Stimulated activated CD4-positive, alpha-beta T cell treated with anti-CD3 and anti-CD28 coated beads, Interleukin-15, amount 100 ng/mL, for 24 hours (primary cell): Measurements from ENCODE around the gene EPN2.
"Not testable (repeated sequence)": the region's sequence is repeated elsewhere in the genome, so short reads cannot be mapped to it uniquely, and the experiment has no call there.

Experiments used
- DNase-seq: peaks from one replicate; pipeline ENCODE4 v3.0.0-alpha.2; 2020

The EPN2 gene

DNA sequence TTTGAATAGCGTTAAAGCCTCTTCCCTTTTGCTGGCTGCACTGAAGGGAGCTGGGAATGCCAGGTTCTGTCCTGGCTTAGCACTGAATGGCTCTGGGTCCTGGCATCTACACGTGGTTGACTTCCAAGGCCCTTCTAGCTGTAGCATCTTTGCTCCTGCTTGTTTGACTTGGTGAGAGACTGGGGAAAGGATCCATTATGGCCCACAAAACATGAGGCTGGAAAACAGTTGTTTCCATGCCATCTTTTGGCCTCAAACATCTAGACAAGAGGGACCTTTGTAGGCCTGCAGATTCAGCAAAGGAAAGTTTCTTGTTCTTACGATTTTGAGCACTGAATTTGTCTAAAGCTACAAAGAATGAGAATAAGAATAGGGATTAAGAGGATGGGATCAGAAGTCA, 32.5 kb downstream of the EPN2 start:
- DNase-seq, result no peak

DNA sequence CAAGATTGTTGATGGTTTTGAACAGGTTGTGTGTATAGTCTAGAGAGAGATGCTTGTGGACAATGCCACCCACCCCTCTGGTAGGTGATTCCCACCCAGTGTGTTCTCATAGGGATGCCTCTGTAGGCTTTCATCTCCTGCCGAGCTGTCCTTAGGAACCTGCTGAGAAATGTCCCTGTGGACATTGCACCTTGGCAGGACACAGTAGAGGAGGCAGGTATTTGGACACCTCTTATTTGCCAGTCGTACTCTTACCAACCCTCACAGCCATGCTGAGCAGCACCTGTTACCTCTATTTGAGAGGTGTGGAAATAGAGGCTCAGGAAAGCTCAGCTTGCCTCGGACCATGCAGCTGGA, 33.2 kb downstream of the EPN2 start:
- DNase-seq, result no peak

DNA sequence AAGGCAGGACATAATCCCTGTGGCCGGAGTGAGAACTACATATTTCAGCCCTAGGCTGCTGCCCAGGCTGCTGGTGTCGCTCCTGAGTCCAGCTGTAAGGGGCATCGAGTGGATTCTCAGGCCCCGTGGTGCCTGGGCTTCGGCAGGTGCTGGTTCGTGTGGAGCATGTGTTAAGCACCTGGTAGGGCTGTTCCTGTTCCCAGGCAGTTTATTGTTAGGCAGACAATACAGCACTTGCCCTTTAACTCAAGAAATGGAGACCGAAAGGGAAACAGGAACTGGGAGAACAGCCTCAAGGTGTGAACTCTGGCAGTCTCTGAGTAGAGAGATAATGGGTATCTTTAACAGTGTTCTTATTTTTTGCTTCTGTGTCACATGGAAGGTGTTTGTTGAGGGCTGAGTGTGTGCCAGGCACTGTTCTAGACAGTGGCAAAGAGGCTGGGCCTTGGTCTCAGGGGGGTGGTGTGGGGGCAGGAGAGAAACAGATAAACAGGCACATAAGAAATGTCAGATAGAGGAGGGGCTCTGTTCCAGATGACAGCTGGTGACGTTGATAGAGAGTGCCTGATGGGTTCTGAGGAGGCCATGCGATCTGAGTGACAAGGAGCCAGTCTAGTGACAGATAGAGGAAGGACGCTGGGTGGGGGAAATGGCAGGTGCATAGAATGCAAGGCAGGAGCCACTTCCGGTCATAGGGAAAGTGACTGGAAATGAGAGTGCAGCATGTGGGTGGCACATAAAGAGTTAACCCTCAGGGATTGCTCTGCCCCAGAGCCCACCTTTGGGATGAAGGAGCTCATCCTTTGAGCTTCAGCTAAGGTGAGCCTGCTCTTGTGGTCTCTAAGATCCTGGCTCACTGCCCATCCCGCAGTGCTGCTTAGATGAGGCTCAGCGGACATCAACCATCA, 33.8 kb downstream of the EPN2 start:
- no peak for DNase-seq

DNA sequence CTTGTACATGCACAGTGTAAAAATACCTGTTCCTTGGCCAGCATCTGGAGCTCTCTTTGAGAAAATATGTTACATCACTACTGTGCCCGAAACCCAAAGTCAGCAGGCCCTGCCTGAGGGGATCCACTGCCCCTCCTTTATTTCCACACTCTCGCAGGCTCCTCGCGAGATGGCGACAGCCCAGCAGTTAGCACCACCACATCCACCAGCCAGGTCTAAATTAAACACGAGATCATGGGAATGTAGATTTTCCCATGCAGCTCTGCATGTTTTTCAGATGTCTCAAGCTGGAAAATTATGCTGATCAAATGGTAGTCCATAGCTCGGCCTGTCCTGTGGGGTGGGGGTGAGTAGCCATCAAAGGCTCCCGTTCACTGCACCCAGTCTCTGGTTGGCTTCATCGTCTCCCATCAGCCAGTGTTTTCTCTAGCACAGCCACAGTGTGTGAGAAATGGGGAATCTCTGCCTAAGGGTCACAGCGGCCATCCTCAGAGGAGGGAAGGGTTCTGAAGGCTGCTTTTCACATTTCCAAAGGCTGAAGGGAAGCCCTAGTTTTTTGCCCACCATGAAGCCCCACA, 34.7 kb downstream of the EPN2 start:
- no peak for DNase-seq

DNA sequence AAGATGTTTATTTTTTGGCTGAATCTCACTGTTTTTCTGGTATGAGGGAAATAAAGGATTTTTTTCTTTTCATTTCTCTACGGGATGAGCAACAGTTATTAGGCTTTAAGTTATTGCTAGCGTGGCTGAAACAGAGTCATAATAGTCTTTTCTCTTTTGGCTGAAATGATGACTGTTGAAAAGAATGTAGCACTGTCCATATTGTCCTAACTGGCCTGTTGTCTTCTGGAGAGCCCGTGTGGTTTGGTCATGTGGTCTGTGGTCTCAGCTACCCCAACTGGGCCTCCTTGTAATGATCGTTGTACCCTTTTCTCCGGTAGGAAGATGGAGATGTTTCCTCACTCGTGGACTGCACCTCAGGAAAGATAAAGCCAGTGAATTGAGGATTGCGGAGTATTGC, 36.6 kb downstream of the EPN2 start:
- DNase-seq, result no peak

DNA sequence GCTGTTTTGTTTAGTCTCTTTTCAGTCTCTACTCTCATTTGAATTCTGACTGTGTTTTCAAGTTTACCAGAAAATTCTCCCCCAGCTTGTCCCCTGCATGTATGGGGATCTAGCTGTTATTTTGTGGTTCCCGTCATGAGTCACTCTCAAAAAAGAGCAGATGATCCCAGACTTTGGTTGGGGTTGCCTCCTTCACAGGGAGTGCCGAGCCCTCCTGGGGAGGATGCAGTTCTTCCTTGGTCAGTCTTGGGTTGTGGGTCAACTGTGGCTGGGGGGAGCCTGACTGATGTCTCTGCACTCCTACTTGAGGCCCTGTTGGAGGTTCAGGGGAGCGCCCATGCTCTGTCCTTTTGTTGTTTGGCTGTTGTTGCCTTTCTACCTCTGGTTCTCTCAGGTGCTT, 37.7 kb downstream of the EPN2 start:
- no peak for DNase-seq

DNA sequence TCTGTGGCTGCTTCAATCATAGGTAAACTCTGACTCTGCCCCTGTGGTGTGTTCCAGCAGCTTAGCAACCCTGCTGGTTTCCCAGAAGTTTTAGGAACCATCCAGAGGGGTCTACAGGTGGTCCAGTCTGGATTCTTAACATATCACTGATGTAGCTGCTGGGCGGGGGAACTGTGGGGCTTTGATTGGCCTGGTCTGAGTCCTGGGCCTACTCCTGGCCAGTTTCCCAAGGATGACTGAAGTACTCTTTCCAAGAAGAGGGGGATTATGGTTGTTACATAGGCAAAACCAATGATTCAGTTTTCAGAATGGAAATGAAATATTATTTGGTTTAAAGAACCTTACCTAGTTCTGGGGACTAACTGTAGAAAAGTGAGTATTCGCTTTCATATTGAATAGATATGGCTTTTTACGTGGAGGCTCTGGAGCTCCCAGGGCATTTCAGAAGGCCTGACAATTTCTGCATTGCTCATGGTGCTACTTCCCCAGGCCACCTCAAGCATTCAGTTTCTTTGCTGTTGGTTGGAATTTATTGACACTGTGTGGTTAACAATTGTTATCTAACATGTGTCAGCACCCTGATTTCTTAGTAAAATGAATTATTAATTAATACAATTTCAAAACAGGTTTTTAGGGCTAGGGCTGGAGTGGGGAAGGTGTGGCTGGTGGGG, 38.4 kb downstream of the EPN2 start:
- DNase-seq, result no peak

DNA sequence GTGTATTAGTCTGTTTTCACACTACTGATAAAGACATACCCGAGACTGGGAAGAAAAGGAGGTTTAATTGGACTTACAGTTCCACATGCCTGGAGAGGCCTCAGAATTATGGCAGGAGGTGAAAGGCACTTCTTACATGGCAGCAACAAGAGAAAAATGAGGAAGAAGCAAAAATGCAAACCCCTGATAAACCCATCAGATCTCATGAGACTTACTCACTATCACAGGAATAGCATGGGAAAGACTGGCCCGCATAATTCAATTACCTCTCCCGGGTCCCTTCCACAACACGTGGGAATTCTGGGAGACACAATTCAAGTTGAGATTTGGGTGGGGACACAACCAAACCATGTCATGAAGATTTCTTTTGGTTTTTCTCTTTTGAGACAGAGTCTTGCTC, 41.1 kb downstream of the EPN2 start:
- not testable (repeated sequence) for DNase-seq

DNA sequence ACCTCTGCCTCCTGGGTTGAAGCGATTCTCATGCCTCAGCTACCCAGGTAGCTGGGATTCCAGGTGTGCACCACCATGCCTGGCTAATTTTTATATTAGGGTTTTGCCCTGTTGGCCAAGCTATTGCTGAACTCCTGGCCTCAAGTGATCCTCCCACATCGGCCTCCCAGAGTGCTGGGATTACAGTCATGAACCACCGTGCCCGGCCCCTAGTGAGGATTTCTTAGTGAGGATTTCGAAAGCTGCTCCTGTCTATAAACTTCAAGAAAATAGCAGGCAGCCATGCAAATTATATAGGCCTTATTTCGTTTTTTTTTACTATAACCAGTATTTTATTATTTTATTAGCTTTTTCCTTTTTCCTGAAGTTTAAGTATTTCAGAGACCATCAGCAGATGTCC, 41.6 kb downstream of the EPN2 start:
- no peak for DNase-seq

DNA sequence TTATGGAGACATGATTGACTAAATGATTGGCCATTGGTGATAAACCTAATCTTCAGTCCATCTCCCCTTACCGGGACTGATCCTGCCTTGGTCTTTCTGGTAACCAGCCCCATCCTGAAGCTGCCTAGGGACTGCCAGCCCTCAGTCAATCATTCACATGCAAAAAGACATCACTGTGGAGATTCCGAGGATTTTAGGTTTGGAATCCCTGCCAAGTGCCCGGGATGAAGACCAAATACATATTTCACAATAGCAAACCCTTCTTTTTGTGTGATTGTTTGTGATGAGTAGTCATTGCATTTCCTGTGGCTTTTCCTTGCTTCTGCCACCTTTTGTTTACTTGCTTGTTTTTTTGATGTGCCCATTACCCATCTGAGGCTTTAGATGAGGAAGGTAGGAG, 44.0 kb downstream of the EPN2 start:
- no peak for DNase-seq

DNA sequence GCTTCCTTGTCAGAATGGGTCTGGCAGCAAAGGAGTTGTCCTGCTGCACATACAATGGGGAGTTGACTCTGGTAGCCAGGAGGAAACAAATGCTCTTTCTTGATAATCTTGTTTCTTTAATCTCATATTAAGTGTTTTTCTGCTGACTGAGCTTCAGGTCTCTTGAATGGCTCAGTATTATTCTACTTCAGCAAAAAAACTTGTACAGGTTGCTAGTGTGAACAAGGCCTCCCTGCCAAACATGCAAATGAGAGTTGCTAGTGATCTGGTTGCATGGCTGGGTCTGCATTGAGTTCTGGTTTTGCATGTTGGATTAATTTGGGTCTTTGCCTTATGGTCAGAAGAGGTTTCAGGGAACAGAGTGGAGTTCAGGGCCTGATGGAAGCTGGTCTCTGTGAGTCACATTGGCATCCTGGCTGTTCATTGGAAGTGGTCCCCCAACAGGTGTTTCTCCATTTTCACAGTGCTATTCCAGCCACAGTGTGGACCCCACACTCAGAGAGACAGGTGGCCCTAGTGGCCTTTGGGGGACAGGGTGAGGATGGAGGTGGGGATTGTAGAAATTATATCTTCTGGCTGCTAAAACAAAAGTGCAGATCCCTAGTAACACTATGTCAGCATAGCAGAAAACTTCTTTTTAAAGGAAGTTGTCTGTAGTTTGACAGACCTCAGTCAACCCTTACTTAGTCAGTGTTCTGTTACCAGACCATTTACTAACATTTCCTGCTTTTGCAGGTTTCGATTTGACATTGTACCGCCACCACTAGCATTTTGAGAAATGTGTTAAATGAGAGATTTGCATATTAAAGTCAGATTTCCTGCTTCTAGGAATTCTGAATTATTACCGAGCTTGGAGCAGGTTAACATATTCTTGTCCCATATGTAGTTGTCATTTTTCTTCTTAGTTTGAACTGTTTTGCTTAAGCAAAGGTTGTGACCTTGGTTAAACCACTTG, 47.1 kb downstream of the EPN2 start:
- no peak for DNase-seq

DNA sequence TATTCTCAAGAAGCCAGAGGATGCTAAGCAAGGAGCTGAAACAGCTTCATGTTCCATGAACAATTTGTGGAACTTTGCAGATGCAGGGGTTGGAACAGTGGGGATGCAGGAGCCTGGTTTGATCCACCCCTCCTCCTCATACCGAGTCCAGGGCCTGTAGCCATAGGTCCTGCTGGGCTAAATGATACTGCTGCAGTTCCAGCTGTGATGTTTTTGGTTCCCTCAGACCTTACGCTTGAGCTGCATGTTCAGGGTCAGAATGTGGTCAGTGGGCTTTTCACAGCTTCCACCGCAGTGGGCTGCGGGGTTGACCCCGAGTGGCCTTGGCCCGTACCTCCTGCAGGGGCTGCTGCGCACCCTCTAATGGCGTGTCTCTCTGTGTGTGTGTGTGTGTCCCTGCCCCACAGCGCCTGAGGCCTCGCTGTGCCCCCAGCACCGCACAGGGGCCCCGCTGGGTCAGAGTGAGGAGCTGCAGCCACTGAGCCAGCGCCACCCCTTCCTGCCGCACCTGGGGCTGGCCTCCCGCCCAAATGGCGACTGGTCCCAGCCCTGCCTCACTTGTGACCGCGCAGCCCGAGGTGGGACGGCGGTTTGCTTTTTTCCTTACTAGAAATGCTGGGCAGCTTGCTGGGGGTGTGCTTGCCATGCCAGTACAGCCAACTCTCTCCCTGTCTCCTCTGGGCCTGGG, 48.2 kb downstream of the EPN2 start:
- DNase-seq, result no peak

DNA sequence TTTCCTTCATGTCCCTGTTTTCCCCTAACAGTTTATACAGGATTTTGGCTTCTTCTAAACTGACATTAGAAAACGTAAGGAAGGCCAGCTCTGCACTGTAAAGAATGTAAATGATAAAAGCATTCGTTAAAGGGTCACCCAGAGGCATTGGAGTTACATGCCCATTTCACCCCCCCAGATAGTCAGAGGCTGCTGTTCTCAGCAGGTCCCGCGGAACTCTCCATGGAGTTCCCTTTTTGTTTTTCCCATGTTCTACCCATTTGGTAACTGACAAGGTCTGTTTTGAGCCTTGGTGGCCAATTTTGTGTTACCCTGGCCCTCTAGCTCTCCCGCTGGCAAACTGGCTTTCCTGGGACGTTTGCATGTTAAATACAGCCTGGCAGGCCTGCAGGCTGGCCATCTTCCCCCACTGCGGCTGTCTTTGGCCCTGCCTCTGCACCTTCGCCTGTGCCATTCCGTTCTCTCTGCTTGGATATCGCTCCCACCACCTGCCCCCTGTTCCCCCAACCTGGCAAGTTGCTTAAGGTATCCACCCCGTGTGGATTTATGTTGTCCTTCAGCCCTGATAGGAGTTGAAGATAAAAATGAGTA, 49.7 kb downstream of the EPN2 start:
- no peak for DNase-seq

DNA sequence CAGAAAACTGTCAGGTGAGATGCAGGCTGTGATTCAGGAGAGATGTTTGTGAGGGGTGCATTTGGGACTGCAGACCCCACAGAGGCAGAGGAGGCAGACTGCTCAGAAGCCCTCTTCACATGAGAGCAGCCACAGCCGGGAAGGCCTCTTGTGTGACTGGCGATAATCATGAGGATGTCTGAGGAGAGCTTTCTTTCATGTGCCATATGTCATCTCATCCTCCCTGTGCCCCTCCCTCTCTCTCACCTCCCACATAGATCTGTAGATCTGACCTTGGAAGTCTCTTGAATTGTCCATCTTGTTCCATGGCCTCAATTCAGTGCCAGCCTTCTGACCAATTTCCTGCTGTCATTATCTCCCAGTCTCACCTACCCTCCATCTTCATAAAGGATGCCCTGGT, 50.5 kb downstream of the EPN2 start:
- DNase-seq, result no peak

DNA sequence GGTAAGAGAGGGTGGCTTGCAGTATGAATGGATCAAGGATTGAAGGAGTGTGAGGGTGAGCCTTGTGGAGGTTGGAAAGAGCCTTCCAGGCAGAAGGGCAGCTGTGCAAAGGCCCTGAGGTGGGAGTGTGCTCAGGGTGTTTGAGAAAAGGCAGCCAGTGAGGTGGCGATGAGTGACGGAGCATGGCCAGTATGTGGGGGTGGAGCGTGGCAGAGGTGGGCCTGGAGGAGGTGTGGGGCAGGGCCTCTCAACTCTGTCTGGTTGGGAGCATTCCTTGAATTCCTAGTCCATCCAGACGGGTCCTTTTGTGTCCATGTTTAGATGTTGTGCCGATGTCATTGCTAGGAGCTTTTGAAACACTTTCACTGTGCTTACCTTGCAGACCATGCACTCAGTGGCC, 51.3 kb downstream of the EPN2 start:
- DNase-seq, result no peak

DNA sequence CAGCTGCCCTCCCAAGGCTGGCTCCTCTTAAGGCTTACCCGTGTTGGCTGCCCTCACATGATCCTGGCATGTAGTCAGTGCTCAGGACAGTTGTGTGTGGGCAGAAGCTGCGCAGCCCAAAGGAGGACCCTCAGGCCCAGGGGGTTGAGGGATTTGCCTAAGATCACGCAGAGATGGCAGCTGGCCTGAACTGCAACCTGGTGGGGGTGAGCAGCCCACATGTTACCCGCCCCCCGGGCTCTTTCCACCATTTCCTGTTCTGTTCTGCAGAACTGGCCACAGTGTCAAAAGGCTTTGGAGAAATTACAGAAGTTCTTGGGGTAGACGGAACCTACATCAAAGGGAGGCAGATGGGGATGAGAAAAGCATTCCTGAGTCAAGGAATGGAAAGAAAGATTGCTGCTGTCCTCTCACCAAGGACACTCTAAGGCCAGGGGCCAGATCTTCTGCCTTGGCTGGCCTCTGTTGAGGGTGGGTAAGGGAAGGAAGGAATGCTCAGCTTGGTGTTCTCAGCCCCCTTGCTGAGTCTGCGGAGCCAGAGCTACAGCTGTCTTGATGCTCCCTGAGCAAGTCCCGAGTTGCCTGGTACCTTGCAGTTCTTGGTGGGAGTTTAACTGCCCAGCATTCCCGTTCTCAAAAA, 53.0 kb downstream of the EPN2 start:
- DNase-seq, result no peak

DNA sequence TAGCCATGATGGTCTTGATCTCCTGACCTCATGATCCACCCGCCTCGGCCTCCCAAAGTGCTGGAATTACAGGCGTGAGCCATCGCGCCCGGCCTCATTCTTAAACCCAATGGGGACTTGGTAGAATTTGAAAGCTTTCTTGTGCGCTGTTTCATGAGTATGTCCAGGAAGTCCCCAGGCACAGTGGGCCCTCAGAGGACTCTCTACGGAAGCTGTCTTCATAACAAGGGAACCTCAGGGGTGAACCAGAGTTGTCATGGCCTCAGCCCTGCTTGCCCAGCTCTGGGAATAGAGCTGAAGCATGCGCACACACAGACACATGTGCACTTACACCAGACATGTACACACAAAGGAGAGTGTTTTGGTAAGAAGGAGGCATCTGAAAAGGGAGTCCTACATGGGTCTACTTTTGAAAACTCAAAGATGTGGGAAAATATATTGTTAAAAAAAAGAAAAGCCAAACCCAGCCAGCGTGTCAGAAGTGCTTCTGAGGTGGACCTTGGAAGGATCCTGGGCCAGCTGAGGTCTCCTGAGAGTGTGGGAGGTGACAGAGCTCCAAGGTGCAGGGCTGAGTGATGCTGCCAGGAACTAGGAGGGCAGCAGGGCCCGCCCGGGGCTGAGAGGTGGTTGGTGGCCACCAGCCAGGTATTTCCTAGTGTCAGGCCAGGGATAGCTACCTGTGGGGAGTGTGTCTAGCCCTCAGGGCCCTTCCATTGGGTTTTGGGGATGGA, 54.6 kb downstream of the EPN2 start:
- no peak for DNase-seq

DNA sequence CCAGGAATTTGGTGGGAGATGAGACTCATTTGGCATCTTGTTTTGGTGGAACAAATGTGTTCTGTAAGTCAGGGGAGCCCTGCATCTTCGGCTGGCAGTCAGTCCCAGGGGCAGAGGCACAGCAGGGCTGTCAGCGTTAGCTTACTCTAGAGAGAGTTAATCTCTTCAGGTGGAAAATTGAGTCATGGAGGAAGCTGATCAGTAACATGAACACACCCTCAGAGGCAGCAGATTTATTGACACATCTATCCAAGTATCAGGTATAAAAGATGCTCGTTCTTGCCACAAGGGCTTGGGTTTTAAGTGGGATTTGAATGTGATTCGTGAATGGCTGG, 55.2 kb downstream of the EPN2 start:
- no peak for DNase-seq

DNA sequence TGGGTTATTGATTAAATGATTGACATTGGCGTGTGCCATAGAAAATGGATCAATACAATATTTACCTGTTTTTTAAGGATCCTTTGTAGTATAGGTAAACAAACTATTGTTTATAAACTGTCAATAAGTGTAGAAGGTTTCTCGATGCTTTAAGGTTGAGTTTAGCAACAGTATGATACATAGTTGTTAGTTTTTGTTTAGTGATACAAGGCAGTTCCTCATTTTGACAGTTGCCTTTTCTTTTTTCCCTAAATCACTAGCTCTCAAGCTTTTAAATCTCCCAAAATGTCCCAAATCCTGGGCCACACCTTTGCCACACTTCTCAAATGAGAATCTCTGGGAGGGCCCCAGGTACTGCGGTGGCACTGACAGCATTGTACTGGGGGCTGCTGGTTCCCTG, 57.3 kb downstream of the EPN2 start:
- DNase-seq, result no peak

DNA sequence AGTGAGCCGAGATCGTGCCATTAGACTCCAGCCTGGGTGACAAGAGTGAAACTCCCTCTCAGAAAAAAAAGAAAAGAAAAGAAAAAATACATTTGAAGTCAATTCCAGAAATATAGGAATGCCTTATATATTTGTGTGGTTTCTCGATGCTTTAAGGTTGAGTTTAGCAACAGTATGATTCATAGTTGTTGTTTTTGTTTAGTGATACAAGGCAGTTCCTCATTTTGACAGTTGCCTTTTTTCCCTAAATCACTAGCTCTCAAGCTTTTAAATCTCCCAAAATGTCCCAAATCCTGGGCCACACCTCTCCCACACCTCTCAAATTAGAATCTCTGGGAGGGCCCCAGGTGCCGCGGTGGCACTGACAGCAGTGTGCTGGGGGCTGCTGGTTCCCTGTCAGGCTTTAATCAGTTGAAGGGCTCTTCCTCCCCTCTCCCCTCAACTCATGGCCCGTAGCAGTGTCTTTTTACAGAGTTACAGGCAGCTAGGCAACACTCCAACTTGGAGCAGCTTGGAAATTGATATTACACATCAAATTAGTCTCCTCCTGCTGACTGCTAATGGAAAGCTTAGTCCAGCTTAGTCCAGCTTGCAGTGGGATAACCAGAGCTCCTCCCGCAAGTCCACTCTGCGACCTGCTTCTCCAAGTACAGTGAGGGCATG, 58.4 kb downstream of the EPN2 start:
- no peak for DNase-seq
